Neural cell (in vitro differentiated cells): Measurements from ENCODE around the gene DSG3. TPM values are rescaled to one million over a fixed set of nuclear protein-coding genes. Genes with fewer than 3 reads are reported as not detected.

Experiments
- H2AFZ ChIP-seq: fragments of 200-600, 300-800 bp; sonication (generic), shearing (Covaris generic); 2 replicates; pipeline ENCODE4 v1.6.0; 2014; ENCODE audit warnings: low read depth, mild to moderate bottlenecking, antibody characterized with exemption, low read length, moderate library complexity
- H3F3A ChIP-seq: fragments of 200-600 bp; shearing (Covaris generic); 2 replicates; pipeline ENCODE4 v1.6.1; 2016; ENCODE audit warnings: mild to moderate bottlenecking, moderate library complexity, mixed read lengths, antibody characterized with exemption, low read length; ENCODE audit not compliant: insufficient read depth, poor library complexity, severe bottlenecking
- H3K27ac ChIP-seq: fragments of 200-600, 300-800 bp; sonication (generic), shearing (Covaris generic); 2 replicates; pipeline ENCODE4 v1.5.1; 2014; ENCODE audit warnings: mild to moderate bottlenecking, low read length, moderate library complexity
- H3K27me3 ChIP-seq: fragments of 300-800, 200-600 bp; sonication (generic), shearing (Covaris generic); 2 replicates; pipeline ENCODE4 v1.6.0; 2014; ENCODE audit warnings: mild to moderate bottlenecking, low read depth, low read length, moderate library complexity; ENCODE audit not compliant: insufficient read depth
- H3K36me3 ChIP-seq: fragments of 300-800, 200-600 bp; sonication (generic), shearing (Covaris generic); 2 replicates; pipeline ENCODE4 v1.5.1; 2014; ENCODE audit warnings: mild to moderate bottlenecking, antibody characterized with exemption, low read length, moderate library complexity; ENCODE audit not compliant: insufficient read depth
- H3K4me2 ChIP-seq: fragments of 300-800, 200-600 bp; sonication (generic), shearing (Covaris generic); 2 replicates; pipeline ENCODE4 v1.6.0; 2014; ENCODE audit warnings: mild to moderate bottlenecking, low read length
- H3K4me3 ChIP-seq: fragments of 300-800, 200-600 bp; sonication (generic), shearing (Covaris generic); 2 replicates; pipeline ENCODE4 v1.5.1; 2014; ENCODE audit warnings: mild to moderate bottlenecking, low read length, moderate library complexity
- H3K79me2 ChIP-seq: fragments of 200-600 bp; shearing (Covaris generic); replicated peaks from 2 replicates; pipeline ENCODE4 v1.6.0; 2014; ENCODE audit warnings: mild to moderate bottlenecking, low read length, moderate library complexity; ENCODE audit not compliant: insufficient read depth
- H3K9ac ChIP-seq: fragments of 300-800, 200-600 bp; sonication (generic), shearing (Covaris generic); 2 replicates; pipeline ENCODE4 v1.6.1; 2016; ENCODE audit warnings: mild to moderate bottlenecking, low read length, mixed read lengths
- H3K9me2 ChIP-seq: fragments of 200-600 bp; shearing (Covaris generic); 2 replicates; pipeline ENCODE4 v1.6.1; 2016; ENCODE audit warnings: mild to moderate bottlenecking, low read length, mixed read lengths; ENCODE audit not compliant: insufficient read depth
- H3K9me3 ChIP-seq: fragments of 200-600, 300-800 bp; sonication (generic), shearing (Covaris generic); 2 replicates; pipeline ENCODE4 v1.6.1; 2016; ENCODE audit warnings: mild to moderate bottlenecking, mixed run types, low read length, moderate library complexity, mixed read lengths
- H4K20me1 ChIP-seq: fragments of 200-600 bp; shearing (Covaris generic); 2 replicates; pipeline ENCODE4 v1.6.1; 2016; ENCODE audit warnings: mild to moderate bottlenecking, mixed run types; ENCODE audit not compliant: insufficient read depth
- CTCF ChIP-seq: fragments of 450-650 bp; IDR thresholded peaks from 2 replicates; pipeline ENCODE4 v1.5.1; 2014; ENCODE audit warnings: antibody characterized with exemption, mild to moderate bottlenecking, moderate library complexity; ENCODE audit not compliant: poor library complexity, severe bottlenecking
- EP300 ChIP-seq: fragments of 450-650 bp; conservative IDR thresholded peaks from 2 replicates; pipeline ENCODE4 v1.6.1; 2014; ENCODE audit warnings: antibody characterized with exemption, mild to moderate bottlenecking, moderate library complexity; ENCODE audit not compliant: poor library complexity, severe bottlenecking
- EZH2 ChIP-seq: fragments of 200-600, 300-800 bp; shearing (Covaris generic), sonication (generic); IDR thresholded peaks from 2 replicates; pipeline ENCODE4 v1.6.1; 2014; ENCODE audit warnings: antibody characterized with exemption, low read length, borderline replicate concordance, mild to moderate bottlenecking; ENCODE audit not compliant: insufficient read depth, poor library complexity, severe bottlenecking
- MXI1 ChIP-seq: fragments of 450-650 bp; conservative IDR thresholded peaks from 2 replicates; pipeline ENCODE4 v1.6.1; 2014; ENCODE audit warnings: antibody characterized with exemption, mild to moderate bottlenecking; ENCODE audit not compliant: poor library complexity, severe bottlenecking
- POLR2AphosphoS5 ChIP-seq: IDR thresholded peaks from 2 replicates; pipeline ENCODE4 v1.6.1; 2012
- RAD21 ChIP-seq: fragments of 450-650 bp; conservative IDR thresholded peaks from 2 replicates; pipeline ENCODE4 v1.6.1; 2014; ENCODE audit warnings: antibody characterized with exemption, mild to moderate bottlenecking, moderate library complexity
- SMC3 ChIP-seq: fragments of 450-650 bp; conservative IDR thresholded peaks from 2 replicates; pipeline ENCODE4 v1.6.1; 2014; ENCODE audit warnings: antibody characterized with exemption, mild to moderate bottlenecking, moderate library complexity; ENCODE audit not compliant: poor library complexity
- TAF1 ChIP-seq: IDR thresholded peaks from 2 replicates; pipeline ENCODE4 v1.6.1; 2012; ENCODE audit warnings: low read depth
- polyA plus RNA-seq: library from polyadenylated mRNA; depleted of rRNA; stranded (reverse); fragments of >200 nt; gene quantifications from 2 replicates; pipeline ENCODE4 v1.2.3, GENCODE V29; 2014
- TF ChIP-seq, protein P1 (sequence below): IDR thresholded peaks from 2 replicates; pipeline ENCODE4 v1.6.1; 2012; ENCODE audit warnings: borderline replicate concordance

DSG3 gene
- polyA plus RNA-seq, 1 donor from 2014 or later: not detected

DNA sequence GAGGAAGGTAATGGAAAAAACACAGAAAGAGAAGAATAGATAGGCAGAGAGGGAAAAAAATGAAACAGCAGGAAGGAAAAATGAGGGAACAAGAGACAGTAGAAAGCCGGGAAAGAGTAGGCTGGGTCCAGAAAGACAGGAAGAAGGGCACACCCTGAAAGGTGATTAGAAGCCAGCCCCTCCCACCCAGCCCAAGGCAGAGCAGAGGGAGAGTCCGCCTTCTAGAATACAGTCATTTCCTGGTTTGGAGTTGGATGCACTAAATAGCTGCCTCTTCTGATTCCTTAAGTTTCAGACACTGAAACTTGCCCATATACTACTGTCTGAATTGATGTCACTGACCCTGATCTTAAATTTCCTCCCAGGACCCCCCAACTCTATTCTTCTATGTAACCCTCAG, 17.9 kb upstream of the DSG3 start:
- no peaks in the 10 kb centered on the region for H3K9me3 ChIP-seq
- TF ChIP-seq MXI1 (no peak), TAF1 (no peak), SMC3 (no peak), RAD21 (no peak), EZH2 (no peak), EP300 (no peak), POLR2AphosphoS5 (no peak), CTCF (no peak)
- TF ChIP-seq, protein P1, sequence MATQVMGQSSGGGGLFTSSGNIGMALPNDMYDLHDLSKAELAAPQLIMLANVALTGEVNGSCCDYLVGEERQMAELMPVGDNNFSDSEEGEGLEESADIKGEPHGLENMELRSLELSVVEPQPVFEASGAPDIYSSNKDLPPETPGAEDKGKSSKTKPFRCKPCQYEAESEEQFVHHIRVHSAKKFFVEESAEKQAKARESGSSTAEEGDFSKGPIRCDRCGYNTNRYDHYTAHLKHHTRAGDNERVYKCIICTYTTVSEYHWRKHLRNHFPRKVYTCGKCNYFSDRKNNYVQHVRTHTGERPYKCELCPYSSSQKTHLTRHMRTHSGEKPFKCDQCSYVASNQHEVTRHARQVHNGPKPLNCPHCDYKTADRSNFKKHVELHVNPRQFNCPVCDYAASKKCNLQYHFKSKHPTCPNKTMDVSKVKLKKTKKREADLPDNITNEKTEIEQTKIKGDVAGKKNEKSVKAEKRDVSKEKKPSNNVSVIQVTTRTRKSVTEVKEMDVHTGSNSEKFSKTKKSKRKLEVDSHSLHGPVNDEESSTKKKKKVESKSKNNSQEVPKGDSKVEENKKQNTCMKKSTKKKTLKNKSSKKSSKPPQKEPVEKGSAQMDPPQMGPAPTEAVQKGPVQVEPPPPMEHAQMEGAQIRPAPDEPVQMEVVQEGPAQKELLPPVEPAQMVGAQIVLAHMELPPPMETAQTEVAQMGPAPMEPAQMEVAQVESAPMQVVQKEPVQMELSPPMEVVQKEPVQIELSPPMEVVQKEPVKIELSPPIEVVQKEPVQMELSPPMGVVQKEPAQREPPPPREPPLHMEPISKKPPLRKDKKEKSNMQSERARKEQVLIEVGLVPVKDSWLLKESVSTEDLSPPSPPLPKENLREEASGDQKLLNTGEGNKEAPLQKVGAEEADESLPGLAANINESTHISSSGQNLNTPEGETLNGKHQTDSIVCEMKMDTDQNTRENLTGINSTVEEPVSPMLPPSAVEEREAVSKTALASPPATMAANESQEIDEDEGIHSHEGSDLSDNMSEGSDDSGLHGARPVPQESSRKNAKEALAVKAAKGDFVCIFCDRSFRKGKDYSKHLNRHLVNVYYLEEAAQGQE: no peak
- no peak overlapping the region for H2AFZ ChIP-seq
- H3K4me3 ChIP-seq: no peak overlapping the region
- no peaks in the 10 kb centered on the region for H3F3A ChIP-seq
- H3K36me3 ChIP-seq: no peaks in the 10 kb centered on the region
- no peaks in the 10 kb centered on the region for H3K27me3 ChIP-seq
- H3K27ac ChIP-seq: no peak overlapping the region
- no peaks in the 10 kb centered on the region for H3K79me2 ChIP-seq
- no peak overlapping the region for H3K4me2 ChIP-seq
- no peaks in the 10 kb centered on the region for H4K20me1 ChIP-seq
- no peaks in the 10 kb centered on the region for H3K9me2 ChIP-seq
- no peak overlapping the region for H3K9ac ChIP-seq

DNA sequence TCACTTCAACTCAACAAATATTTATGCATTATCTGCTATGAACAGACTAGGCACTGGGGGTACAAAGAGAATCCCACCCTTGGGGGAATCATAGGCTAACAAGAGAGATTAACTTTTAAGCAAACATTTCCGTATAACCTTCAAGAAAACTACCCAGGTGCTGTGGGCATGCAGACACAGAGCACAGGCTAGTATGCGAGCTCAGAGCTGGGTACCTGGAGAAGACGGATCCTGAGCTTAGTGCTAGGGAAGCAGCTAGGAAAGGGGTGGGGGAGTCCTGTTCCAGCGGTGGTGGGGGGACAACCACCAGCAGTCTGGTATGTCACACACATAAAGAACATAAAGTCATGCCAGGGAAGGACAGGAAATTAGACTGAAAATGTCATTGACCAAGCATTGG, 17.5 kb upstream of the DSG3 start:
- Histone ChIP-seq H3F3A (no peaks in the 10 kb centered on the region), H3K27ac (no peak overlapping the region), H4K20me1 (no peaks in the 10 kb centered on the region), H3K79me2 (no peaks in the 10 kb centered on the region), H3K9me2 (no peaks in the 10 kb centered on the region), H3K4me3 (no peak overlapping the region), H3K36me3 (no peaks in the 10 kb centered on the region), H3K9ac (no peak overlapping the region), H3K4me2 (no peak overlapping the region), H3K9me3 (no peaks in the 10 kb centered on the region), H2AFZ (no peak overlapping the region), H3K27me3 (no peaks in the 10 kb centered on the region)
- TF ChIP-seq CTCF (no peak), TAF1 (no peak), MXI1 (no peak), EP300 (no peak), POLR2AphosphoS5 (no peak), RAD21 (no peak), SMC3 (no peak), EZH2 (no peak)
- TF ChIP-seq, protein P1: no peak
